Activated CD4-positive, alpha-beta T cell treated with anti-CD3 and anti-CD28 coated beads for 36 hours (primary cell): Measurements from ENCODE around the gene E2F6. TPM values are rescaled to one million over a fixed set of nuclear protein-coding genes. Genes with fewer than 3 reads are reported as not detected.
A peak's percentile ranks its signal among the peaks of the same experiment; 100 is the strongest.

Experiments used
- ATAC-seq: fragments of 200-7000 bp; cut with Tn5 transposase; one replicate; pipeline ENCODE4 v1.10.0; 2021; ENCODE audit warnings: mild to moderate bottlenecking, moderate library complexity
- CTCF ChIA-PET: fragments of 350-600 bp; sonication (Branson Sonifier 250); formaldehyde crosslinking; loops from one replicate; lab custom pipeline; 2021; ENCODE audit warnings: antibody characterized with exemption; lab: Charles Lee
- POLR2A ChIA-PET: fragments of 350-600 bp; sonication (Branson Sonifier 250); formaldehyde crosslinking; loops from one replicate; lab custom pipeline; 2021; ENCODE audit warnings: antibody characterized with exemption, inconsistent platforms; lab: Charles Lee
- DNase-seq: peaks from one replicate; pipeline ENCODE4 v3.0.0-alpha.2; 2020
- H3K27ac Mint-ChIP-seq: one replicate; pipeline ENCODE4 v1.8.0; 2021; ENCODE audit warnings: mixed read lengths
- H3K27me3 Mint-ChIP-seq: one replicate; pipeline ENCODE4 v1.8.0; 2021; ENCODE audit warnings: mixed read lengths
- H3K36me3 Mint-ChIP-seq: one replicate; pipeline ENCODE4 v1.8.0; 2021; ENCODE audit warnings: low read depth, mixed read lengths
- H3K4me1 Mint-ChIP-seq: one replicate; pipeline ENCODE4 v1.8.0; 2021; ENCODE audit warnings: mixed read lengths
- H3K4me3 Mint-ChIP-seq: one replicate; pipeline ENCODE4 v1.8.0; 2021; ENCODE audit warnings: mild to moderate bottlenecking, moderate library complexity, mixed read lengths
- H3K9me3 Mint-ChIP-seq: one replicate; pipeline ENCODE4 v1.8.0; 2021; ENCODE audit warnings: low read depth, mixed read lengths
- intact Hi-C, 2 experiments: fragments of 100-400 bp; cut with DNase I in 1 of 2; cut with micrococcal nuclease in 1 of 2; formaldehyde crosslinking; loops; one replicate each; pipeline versions ENCODE4 v1.14.2 to v1.15.1; 2022 to 2024; cut with DNase I, micrococcal nuclease
- total RNA-seq, 2 experiments: library from RNA; stranded (reverse); gene quantifications; one replicate each; pipeline ENCODE4 v1.2.3, GENCODE V29; 2021

The E2F6 gene
- total RNA-seq, 2 experiments from 2014 or later = 7.2 to 10.6 TPM

- DNase-seq (no peak), ATAC-seq (no peak)
- Mint-ChIP-seq H3K36me3 (no peaks in the 10 kb centered on the region), H3K9me3 (peaks cover 2% of the 10 kb centered on the region), H3K4me1 (no peaks in the 10 kb centered on the region), H3K4me3 (no peak overlapping the region), H3K27me3 (peaks cover 19% of the 10 kb centered on the region), H3K27ac (no peak overlapping the region)
- POLR2A ChIA-PET = no interaction called here
- CTCF ChIA-PET = no interaction called here
- intact Hi-C loops = no loop called here
These were observed 40.0 kb upstream of the E2F6 start for GRCh38 chr2:11505652-11506610.

DNA sequence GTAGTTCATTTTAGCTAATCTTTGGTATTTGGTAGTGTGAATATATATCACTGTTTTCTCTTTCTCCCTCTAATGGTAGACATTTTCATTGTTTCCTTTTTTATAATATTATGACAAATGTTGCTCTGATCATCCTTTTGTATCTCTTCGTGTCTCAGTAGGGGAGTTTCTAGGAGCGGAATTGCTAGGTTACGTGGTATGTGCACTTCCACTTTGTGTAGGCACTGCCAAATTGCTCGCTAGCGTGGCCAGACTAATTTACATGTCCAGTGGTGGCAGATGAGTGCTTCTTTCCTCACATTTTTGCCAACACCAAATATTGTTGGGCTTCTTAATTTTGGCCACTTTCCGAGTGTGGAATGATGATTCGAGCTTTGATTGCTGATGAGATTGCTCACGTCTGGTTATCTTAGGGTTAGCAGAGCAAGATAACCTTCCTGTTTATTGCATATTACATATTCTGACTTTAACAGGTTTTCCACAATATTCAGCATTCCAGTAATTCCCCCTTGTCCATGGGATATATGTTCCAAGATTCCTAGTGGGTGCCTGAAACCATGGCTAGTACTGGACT, 37.5 kb upstream of the E2F6 start:
- ChIA-PET POLR2A (no interaction called here), CTCF (no interaction called here)
- no peaks in the 10 kb centered on the region for H3K36me3 Mint-ChIP-seq
- peaks cover 2% of the 10 kb centered on the region for H3K9me3 Mint-ChIP-seq
- peaks cover 24% of the 10 kb centered on the region for H3K27me3 Mint-ChIP-seq
- intact Hi-C loops = no loop called here
- ATAC-seq = no peak
- no peak overlapping the region for H3K4me3 Mint-ChIP-seq
- H3K4me1 Mint-ChIP-seq = peaks cover 2% of the 10 kb centered on the region
- no peak overlapping the region for H3K27ac Mint-ChIP-seq
- no peak for DNase-seq

GRCh38 chr2:11502740-11503292, 36.9 kb upstream of the E2F6 start:
- ChIA-PET CTCF (no interaction called here), POLR2A (no interaction called here)
- ATAC-seq (no peak), DNase-seq (no peak)
- H3K4me1 Mint-ChIP-seq = peaks cover 2% of the 10 kb centered on the region
- peaks cover 2% of the 10 kb centered on the region for H3K9me3 Mint-ChIP-seq
- no peak overlapping the region for H3K4me3 Mint-ChIP-seq
- intact Hi-C loops = no loop called here
- H3K36me3 Mint-ChIP-seq = no peaks in the 10 kb centered on the region
- no peak overlapping the region for H3K27ac Mint-ChIP-seq
- H3K27me3 Mint-ChIP-seq = peaks cover 24% of the 10 kb centered on the region

GRCh38 chr2:11500702-11501303, 34.8 kb upstream of the E2F6 start:
- DNase-seq (no peak), ATAC-seq (no peak)
- no peaks in the 10 kb centered on the region for H3K36me3 Mint-ChIP-seq
- peaks cover 2% of the 10 kb centered on the region for H3K9me3 Mint-ChIP-seq
- H3K4me1 Mint-ChIP-seq = peaks cover 2% of the 10 kb centered on the region
- H3K27ac Mint-ChIP-seq = no peak overlapping the region
- POLR2A ChIA-PET = no interaction called here
- CTCF ChIA-PET = no interaction called here
- intact Hi-C loops = no loop called here
- H3K4me3 Mint-ChIP-seq = no peak overlapping the region
- H3K27me3 Mint-ChIP-seq = peaks cover 20% of the 10 kb centered on the region

GRCh38 chr2:11499081-11499743, 33.3 kb upstream of the E2F6 start:
- H3K27me3 Mint-ChIP-seq = peaks cover 19% of the 10 kb centered on the region
- intact Hi-C loops = no loop called here
- H3K27ac Mint-ChIP-seq = no peak overlapping the region
- H3K9me3 Mint-ChIP-seq = peaks cover 2% of the 10 kb centered on the region
- ChIA-PET POLR2A (no interaction called here), CTCF (interaction anchor here (0.5 to 2.5 kb wide), 3 partner anchors 13 to 303 kb away, joined by 4 to 9 read pairs (median 5); no protein-coding TSS in a partner anchor)
- peaks cover 2% of the 10 kb centered on the region for H3K4me1 Mint-ChIP-seq
- DNase-seq (no peak), ATAC-seq (no peak)
- no peaks in the 10 kb centered on the region for H3K36me3 Mint-ChIP-seq
- H3K4me3 Mint-ChIP-seq = no peak overlapping the region

DNA sequence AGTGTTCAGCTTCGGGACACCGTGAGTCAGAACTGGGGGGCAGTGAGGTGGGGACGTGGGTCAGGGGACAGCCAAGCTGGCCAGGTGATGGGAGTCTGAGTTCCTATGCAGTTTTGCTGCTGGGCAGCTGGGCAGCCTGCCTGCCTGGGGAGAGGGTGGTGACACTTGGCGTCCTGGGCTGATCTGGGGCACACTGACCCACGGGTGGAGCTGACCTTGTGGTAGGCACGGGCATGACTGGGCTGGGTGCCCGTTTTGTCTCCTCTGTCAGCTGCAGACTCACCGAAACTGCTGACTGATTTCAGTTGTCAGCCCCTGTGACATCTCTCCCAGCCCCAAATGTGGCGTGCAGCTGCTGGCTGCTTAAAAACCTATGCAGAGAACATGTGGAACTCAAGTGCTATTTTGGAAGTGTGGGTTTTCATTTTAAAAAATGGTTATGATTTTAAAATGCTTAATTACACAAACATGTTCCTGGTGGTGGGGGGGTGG, 32.6 kb upstream of the E2F6 start:
- intact Hi-C loops = no loop called here
- ATAC-seq = peak; percentile 30
- no peak overlapping the region for H3K4me3 Mint-ChIP-seq
- CTCF ChIA-PET = interaction anchor here (0.5 to 2.5 kb wide), 4 partner anchors 14 to 303 kb away, joined by 3 to 9 read pairs (median 4); no protein-coding TSS in a partner anchor
- no peaks in the 10 kb centered on the region for H3K36me3 Mint-ChIP-seq
- H3K27ac Mint-ChIP-seq = no peak overlapping the region
- H3K4me1 Mint-ChIP-seq = peaks cover 2% of the 10 kb centered on the region
- peak; percentile 29 for DNase-seq
- POLR2A ChIA-PET = no interaction called here
- H3K27me3 Mint-ChIP-seq = peaks cover 19% of the 10 kb centered on the region
- no peaks in the 10 kb centered on the region for H3K9me3 Mint-ChIP-seq

GRCh38 chr2:11495844-11496681, 30.1 kb upstream of the E2F6 start:
- POLR2A ChIA-PET = no interaction called here
- Mint-ChIP-seq H3K4me1 (peaks cover 2% of the 10 kb centered on the region), H3K27me3 (peaks cover 11% of the 10 kb centered on the region), H3K9me3 (no peaks in the 10 kb centered on the region), H3K27ac (no peak overlapping the region), H3K36me3 (no peaks in the 10 kb centered on the region), H3K4me3 (no peak overlapping the region)
- no peak for DNase-seq
- intact Hi-C loops = no loop called here
- CTCF ChIA-PET = no interaction called here
- ATAC-seq = no peak

DNA sequence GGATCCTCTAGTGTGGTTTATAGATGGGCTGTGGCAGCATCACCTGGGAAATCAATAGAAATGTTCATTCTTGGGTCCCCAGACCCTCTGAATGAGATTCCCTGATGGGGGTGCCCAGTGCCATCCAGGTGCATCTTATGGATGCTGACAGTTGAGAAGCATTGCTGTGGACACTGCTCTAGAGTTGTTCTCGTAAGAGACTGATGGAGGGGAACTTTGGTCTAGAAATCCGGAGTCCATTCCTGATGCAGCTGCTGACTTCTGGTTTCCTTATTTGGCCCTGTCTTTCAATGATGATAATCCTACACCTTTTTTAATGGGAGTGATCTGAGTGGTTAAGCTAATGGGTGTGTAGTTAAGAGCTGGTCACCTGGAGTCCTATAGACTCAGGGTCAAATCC, 28.3 kb upstream of the E2F6 start:
- H3K4me3 Mint-ChIP-seq = no peak overlapping the region
- ATAC-seq (no peak), DNase-seq (no peak)
- H3K27me3 Mint-ChIP-seq = peaks cover 6% of the 10 kb centered on the region
- no peaks in the 10 kb centered on the region for H3K36me3 Mint-ChIP-seq
- H3K27ac Mint-ChIP-seq = no peak overlapping the region
- H3K4me1 Mint-ChIP-seq = no peaks in the 10 kb centered on the region
- ChIA-PET CTCF (interaction anchor here (0.6 kb wide), 1 partner anchor 194 kb away, joined by 3 read pairs; no protein-coding TSS in a partner anchor), POLR2A (interaction anchor here (0.7 kb wide), 1 partner anchor 84 kb away, joined by 3 read pairs; no protein-coding TSS in a partner anchor)
- intact Hi-C loops = no loop called here
- H3K9me3 Mint-ChIP-seq = no peaks in the 10 kb centered on the region

GRCh38 chr2:11493282-11493681, 27.3 kb upstream of the E2F6 start:
- DNase-seq = no peak
- H3K36me3 Mint-ChIP-seq = no peaks in the 10 kb centered on the region
- H3K4me3 Mint-ChIP-seq = no peak overlapping the region
- CTCF ChIA-PET = interaction anchor here (0.7 kb wide), 1 partner anchor 41 kb away, joined by 3 read pairs; no protein-coding TSS in a partner anchor
- POLR2A ChIA-PET = no interaction called here
- ATAC-seq = no peak
- H3K27ac Mint-ChIP-seq = no peak overlapping the region
- intact Hi-C loops = no loop called here
- no peaks in the 10 kb centered on the region for H3K4me1 Mint-ChIP-seq
- no peaks in the 10 kb centered on the region for H3K9me3 Mint-ChIP-seq
- peaks cover 7% of the 10 kb centered on the region for H3K27me3 Mint-ChIP-seq

DNA sequence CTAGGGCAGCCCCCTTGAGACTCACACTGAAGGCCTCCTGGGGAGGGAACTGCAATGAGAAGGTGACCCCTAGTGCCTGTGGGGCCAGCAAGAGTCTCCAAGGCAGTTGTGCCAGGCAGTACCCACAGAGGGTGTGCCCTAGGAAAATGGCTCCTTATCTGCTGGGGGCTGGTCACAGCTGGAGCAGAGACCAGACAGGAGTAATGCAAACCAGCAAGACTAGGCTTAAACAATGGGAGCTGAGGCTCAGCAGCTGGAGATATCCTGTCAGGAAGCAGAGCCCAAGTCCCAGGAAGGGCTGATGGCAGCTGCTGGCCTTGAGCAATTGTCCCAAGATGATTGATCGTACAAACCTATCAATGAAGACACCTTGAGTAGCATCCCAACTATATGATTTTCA, 26.8 kb upstream of the E2F6 start:
- ATAC-seq = no peak
- Mint-ChIP-seq H3K9me3 (no peaks in the 10 kb centered on the region), H3K27ac (no peak overlapping the region), H3K4me3 (no peak overlapping the region), H3K4me1 (no peaks in the 10 kb centered on the region), H3K36me3 (no peaks in the 10 kb centered on the region), H3K27me3 (peaks cover 9% of the 10 kb centered on the region)
- intact Hi-C loops = no loop called here
- CTCF ChIA-PET = no interaction called here
- POLR2A ChIA-PET = no interaction called here
- no peak for DNase-seq
